ENCODE measurements around the gene STXBP4. TPM values are rescaled to one million over a fixed set of nuclear protein-coding genes. Genes with fewer than 3 reads are reported as not detected.

Gene STXBP4
- total RNA-seq, 2 experiments from 2014 or later: 9.4 to 12.6 TPM

DNA sequence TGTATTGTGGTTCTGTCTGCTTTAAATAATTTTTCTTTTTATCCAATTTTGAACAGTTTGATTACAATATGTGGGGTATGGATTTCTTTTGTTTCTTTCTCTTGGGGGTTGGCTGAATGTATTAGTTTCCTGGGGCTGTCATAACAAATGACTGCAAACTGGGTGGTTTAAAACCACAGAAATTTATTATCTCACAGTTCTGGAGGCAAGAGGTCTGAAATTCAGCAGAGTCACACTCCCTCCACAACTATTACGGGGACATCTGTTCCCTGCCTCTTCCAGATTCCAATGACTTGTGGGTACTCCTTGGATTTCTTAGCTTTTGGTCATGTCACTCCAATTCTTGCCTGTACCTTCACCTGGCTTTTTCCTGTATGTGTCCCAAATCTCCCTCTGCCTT, 23.8 kb upstream of the STXBP4 start:
- POLR2A ChIA-PET: no interaction called here
- no peaks in the 10 kb centered on the region for H3K36me3 ChIP-seq (ENCODE audit: insufficient read depth, low read length)
- H3K4me3 ChIP-seq (ENCODE audit: low read depth, low read length, poor library complexity, severe bottlenecking): no peak overlapping the region
- no TSS peak for BruUV-seq (replicated peaks)
- H4K20me1 ChIP-seq (ENCODE audit: insufficient read depth, low read length): no peaks in the 10 kb centered on the region
- H3K4me2 ChIP-seq (ENCODE audit: low read length): no peak overlapping the region
- TF ChIP-seq, protein P1, sequence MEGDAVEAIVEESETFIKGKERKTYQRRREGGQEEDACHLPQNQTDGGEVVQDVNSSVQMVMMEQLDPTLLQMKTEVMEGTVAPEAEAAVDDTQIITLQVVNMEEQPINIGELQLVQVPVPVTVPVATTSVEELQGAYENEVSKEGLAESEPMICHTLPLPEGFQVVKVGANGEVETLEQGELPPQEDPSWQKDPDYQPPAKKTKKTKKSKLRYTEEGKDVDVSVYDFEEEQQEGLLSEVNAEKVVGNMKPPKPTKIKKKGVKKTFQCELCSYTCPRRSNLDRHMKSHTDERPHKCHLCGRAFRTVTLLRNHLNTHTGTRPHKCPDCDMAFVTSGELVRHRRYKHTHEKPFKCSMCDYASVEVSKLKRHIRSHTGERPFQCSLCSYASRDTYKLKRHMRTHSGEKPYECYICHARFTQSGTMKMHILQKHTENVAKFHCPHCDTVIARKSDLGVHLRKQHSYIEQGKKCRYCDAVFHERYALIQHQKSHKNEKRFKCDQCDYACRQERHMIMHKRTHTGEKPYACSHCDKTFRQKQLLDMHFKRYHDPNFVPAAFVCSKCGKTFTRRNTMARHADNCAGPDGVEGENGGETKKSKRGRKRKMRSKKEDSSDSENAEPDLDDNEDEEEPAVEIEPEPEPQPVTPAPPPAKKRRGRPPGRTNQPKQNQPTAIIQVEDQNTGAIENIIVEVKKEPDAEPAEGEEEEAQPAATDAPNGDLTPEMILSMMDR (conservative IDR thresholded peaks at IDR 0.05; ENCODE audit: low read length): no peak
- no peak for TF ChIP-seq EZH2phosphoT487 (IDR thresholded peaks at IDR 0.05; ENCODE audit: borderline replicate concordance, low read depth, low read length)
- H3K4me1 ChIP-seq (ENCODE audit: insufficient read depth, low read length, poor library complexity, severe bottlenecking): no peaks in the 10 kb centered on the region
- no peak overlapping the region for H2AFZ ChIP-seq (ENCODE audit: low read length)
- no peak overlapping the region for H3K27ac ChIP-seq (ENCODE audit: low read depth, low read length, poor library complexity, severe bottlenecking)
- no peaks in the 10 kb centered on the region for H3K9me3 ChIP-seq (ENCODE audit: low read length)
- CTCF ChIA-PET (ENCODE audit: unreplicated experiment): no interaction called here
- DNase-seq (ENCODE audit: low spot score): no peak
- H3K79me2 ChIP-seq (ENCODE audit: insufficient read depth, low read depth, low read length): no peaks in the 10 kb centered on the region
- intact Hi-C loops (cut with micrococcal nuclease; ENCODE audit: unreplicated experiment): no loop called here
- H3K9me2 ChIP-seq (ENCODE audit: insufficient read depth, low read length): no peaks in the 10 kb centered on the region

DNA sequence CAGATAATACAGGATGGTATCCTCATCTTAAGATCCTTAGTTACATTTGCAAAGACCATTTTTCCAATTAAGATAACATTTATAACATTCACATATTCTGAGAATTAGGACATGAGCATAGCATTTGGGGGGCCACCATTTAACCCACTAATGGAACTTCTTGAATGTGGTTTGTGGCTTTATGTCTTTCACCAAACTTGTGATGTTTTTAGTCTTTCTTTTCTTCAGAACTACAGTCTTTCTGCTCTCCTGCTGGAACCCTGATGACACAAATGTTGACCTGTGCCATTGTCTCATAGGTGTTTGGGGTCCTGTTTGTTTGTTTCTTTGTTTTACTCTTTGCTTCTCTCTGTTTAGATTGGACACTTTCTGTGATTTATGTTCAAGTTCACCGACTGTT, 23.3 kb upstream of the STXBP4 start:
- Histone ChIP-seq H3K4me3 (ENCODE audit: low read depth, low read length, poor library complexity, severe bottlenecking) (no peak overlapping the region), H2AFZ (ENCODE audit: low read length) (no peak overlapping the region), H3K4me2 (ENCODE audit: low read length) (no peak overlapping the region), H3K9me3 (ENCODE audit: low read length) (no peaks in the 10 kb centered on the region), H3K79me2 (ENCODE audit: insufficient read depth, low read depth, low read length) (no peaks in the 10 kb centered on the region), H4K20me1 (ENCODE audit: insufficient read depth, low read length) (no peaks in the 10 kb centered on the region), H3K27ac (ENCODE audit: low read depth, low read length, poor library complexity, severe bottlenecking) (no peak overlapping the region), H3K4me1 (ENCODE audit: insufficient read depth, low read length, poor library complexity, severe bottlenecking) (no peaks in the 10 kb centered on the region), H3K36me3 (ENCODE audit: insufficient read depth, low read length) (no peaks in the 10 kb centered on the region), H3K9me2 (ENCODE audit: insufficient read depth, low read length) (no peaks in the 10 kb centered on the region)
- POLR2A ChIA-PET: no interaction called here
- intact Hi-C loops (cut with micrococcal nuclease; ENCODE audit: unreplicated experiment): no loop called here
- TF ChIP-seq EZH2phosphoT487 (IDR thresholded peaks at IDR 0.05; ENCODE audit: borderline replicate concordance, low read depth, low read length): no peak
- TF ChIP-seq, protein P1 (conservative IDR thresholded peaks at IDR 0.05; ENCODE audit: low read length): no peak
- BruUV-seq (replicated peaks): no TSS peak
- CTCF ChIA-PET (ENCODE audit: unreplicated experiment): no interaction called here
- DNase-seq (ENCODE audit: low spot score): no peak

DNA sequence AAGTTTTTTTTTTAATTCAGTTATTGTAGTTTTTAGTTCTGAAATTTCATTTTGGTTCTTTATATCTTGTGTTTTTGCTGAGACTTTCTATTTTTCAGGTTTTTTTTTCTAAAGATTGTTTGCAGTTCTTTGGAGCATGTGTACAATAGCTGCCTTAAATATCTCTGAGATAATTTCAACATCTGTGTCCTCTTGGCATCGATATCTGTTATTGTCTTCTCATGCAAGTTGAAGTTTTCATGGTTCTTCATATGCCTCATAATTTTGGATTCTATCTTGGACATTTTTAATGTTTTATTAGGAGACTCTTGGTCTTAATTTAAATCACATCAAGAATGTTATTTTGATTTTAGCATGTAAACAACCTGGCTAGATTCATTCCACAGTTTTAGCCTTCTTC, 22.9 kb upstream of the STXBP4 start:
- TF ChIP-seq, protein P1 (conservative IDR thresholded peaks at IDR 0.05; ENCODE audit: low read length): no peak
- no peak for TF ChIP-seq EZH2phosphoT487 (IDR thresholded peaks at IDR 0.05; ENCODE audit: borderline replicate concordance, low read depth, low read length)
- Histone ChIP-seq H3K4me1 (ENCODE audit: insufficient read depth, low read length, poor library complexity, severe bottlenecking) (no peaks in the 10 kb centered on the region), H3K36me3 (ENCODE audit: insufficient read depth, low read length) (no peaks in the 10 kb centered on the region), H3K9me2 (ENCODE audit: insufficient read depth, low read length) (no peaks in the 10 kb centered on the region), H3K9me3 (ENCODE audit: low read length) (no peaks in the 10 kb centered on the region), H3K4me2 (ENCODE audit: low read length) (no peak overlapping the region), H4K20me1 (ENCODE audit: insufficient read depth, low read length) (no peaks in the 10 kb centered on the region), H2AFZ (ENCODE audit: low read length) (no peak overlapping the region), H3K4me3 (ENCODE audit: low read depth, low read length, poor library complexity, severe bottlenecking) (no peak overlapping the region), H3K79me2 (ENCODE audit: insufficient read depth, low read depth, low read length) (no peaks in the 10 kb centered on the region), H3K27ac (ENCODE audit: low read depth, low read length, poor library complexity, severe bottlenecking) (no peak overlapping the region)
- no peak for DNase-seq (ENCODE audit: low spot score)
- intact Hi-C loops (cut with micrococcal nuclease; ENCODE audit: unreplicated experiment): no loop called here
- no TSS peak for BruUV-seq (replicated peaks)
- ChIA-PET POLR2A (no interaction called here), CTCF (ENCODE audit: unreplicated experiment) (no interaction called here)

Measured in OCI-LY7 (cell line).